Measurements from ENCODE around the gene PKDREJ.

DNA sequence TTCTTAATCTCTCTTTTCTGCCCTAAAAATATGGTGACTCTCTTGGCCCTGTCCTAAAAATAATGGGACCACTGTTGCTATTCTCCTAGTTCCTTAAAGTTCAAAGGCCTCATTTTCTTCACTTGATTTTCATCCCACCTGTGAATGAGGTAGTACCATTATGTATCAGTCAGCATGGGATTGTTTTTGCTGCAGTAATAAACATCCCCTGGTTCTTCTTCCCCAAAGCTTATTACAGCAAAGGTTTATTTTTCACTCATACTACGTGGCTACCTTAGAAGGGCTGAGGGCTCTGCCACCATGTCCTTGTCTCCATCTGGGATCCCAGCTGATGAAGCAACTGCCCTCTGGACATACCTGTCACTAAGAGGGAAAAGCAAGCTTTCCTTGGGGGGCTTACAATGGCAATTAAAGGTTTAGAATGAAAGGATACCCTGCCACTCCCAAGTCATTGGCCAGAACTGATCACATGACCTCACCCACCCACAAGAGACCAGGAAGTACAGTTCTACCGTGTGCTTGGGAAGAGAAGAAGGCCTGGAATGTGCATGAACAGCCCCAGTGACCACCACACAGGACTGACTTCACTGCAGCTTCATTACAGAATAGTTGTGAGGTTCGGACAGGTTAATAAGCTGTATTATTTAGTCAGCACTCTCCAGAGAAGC lies 12.4 kb upstream of the PKDREJ start:
- TF ChIP-seq, protein P1, sequence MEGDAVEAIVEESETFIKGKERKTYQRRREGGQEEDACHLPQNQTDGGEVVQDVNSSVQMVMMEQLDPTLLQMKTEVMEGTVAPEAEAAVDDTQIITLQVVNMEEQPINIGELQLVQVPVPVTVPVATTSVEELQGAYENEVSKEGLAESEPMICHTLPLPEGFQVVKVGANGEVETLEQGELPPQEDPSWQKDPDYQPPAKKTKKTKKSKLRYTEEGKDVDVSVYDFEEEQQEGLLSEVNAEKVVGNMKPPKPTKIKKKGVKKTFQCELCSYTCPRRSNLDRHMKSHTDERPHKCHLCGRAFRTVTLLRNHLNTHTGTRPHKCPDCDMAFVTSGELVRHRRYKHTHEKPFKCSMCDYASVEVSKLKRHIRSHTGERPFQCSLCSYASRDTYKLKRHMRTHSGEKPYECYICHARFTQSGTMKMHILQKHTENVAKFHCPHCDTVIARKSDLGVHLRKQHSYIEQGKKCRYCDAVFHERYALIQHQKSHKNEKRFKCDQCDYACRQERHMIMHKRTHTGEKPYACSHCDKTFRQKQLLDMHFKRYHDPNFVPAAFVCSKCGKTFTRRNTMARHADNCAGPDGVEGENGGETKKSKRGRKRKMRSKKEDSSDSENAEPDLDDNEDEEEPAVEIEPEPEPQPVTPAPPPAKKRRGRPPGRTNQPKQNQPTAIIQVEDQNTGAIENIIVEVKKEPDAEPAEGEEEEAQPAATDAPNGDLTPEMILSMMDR (IDR thresholded peaks at IDR 0.05), result no peak
- TF ChIP-seq ZFX (IDR thresholded peaks at IDR 0.05; ENCODE audit: borderline replicate concordance), result no peak

All from 22Rv1 (cell line).